COLO668 (cell line): ENCODE results near the gene NCK2.

Source experiments
- DNase-seq: peaks from one replicate; lab custom pipeline; 2025; ENCODE audit not compliant: unreplicated experiment; lab: John Stamatoyannopoulos, UW

Gene NCK2

GRCh38 chr2:105809097-105809473, 64.4 kb downstream of the NCK2 start:
- DNase-seq = no peak

GRCh38 chr2:105809723-105810122, 65.0 kb downstream of the NCK2 start:
- DNase-seq = no peak

GRCh38 chr2:105812180-105813044, 67.7 kb downstream of the NCK2 start:
- peak; percentile 51 for DNase-seq

GRCh38 chr2:105813045-105813315, 68.3 kb downstream of the NCK2 start:
- no peak for DNase-seq

GRCh38 chr2:105813405-105813804, 68.7 kb downstream of the NCK2 start:
- no peak for DNase-seq

GRCh38 chr2:105814291-105814940, 69.7 kb downstream of the NCK2 start:
- DNase-seq = no peak

GRCh38 chr2:105815401-105815800, 70.7 kb downstream of the NCK2 start:
- DNase-seq = no peak

GRCh38 chr2:105820151-105820550, 75.4 kb downstream of the NCK2 start:
- DNase-seq = no peak

GRCh38 chr2:105820691-105821090, 76.0 kb downstream of the NCK2 start:
- no peak for DNase-seq

GRCh38 chr2:105821428-105822125, 76.9 kb downstream of the NCK2 start:
- DNase-seq = peak; percentile 49

- DNase-seq = no peak
Observed at GRCh38 chr2:105822186-105822585, 77.5 kb downstream of the NCK2 start.

- DNase-seq = no peak
Observed at GRCh38 chr2:105824446-105824845, 79.7 kb downstream of the NCK2 start.

- no peak for DNase-seq
Observed at GRCh38 chr2:105827351-105828096, 82.8 kb downstream of the NCK2 start.

GRCh38 chr2:105828558-105828957, 83.8 kb downstream of the NCK2 start:
- no peak for DNase-seq

- no peak for DNase-seq
Observed at GRCh38 chr2:105834931-105835330, 90.2 kb downstream of the NCK2 start.

- DNase-seq = no peak
Observed at GRCh38 chr2:105836341-105836740, 91.6 kb downstream of the NCK2 start.

GRCh38 chr2:105836840-105837692, 92.4 kb downstream of the NCK2 start:
- no peak for DNase-seq

GRCh38 chr2:105839793-105840192, 95.1 kb downstream of the NCK2 start:
- DNase-seq = no peak

- DNase-seq = no peak
Observed at GRCh38 chr2:105840933-105841332, 96.2 kb downstream of the NCK2 start.

- DNase-seq = no peak
Observed at GRCh38 chr2:105841551-105841950, 96.8 kb downstream of the NCK2 start.

- no peak for DNase-seq
Observed at GRCh38 chr2:105842555-105842954, 97.8 kb downstream of the NCK2 start.
